WTC11 (cell line): ENCODE data around the gene PISD. TPM values are rescaled to one million over a fixed set of nuclear protein-coding genes. Genes with fewer than 3 reads are reported as not detected.
A peak's percentile ranks its signal among the peaks of the same experiment; 100 is the strongest.

Source experiments
- ATAC-seq: fragments of 200-7000 bp; cut with Tn5 transposase; 2 replicates; pipeline ENCODE4 v1.10.0; 2021; ENCODE audit warnings: mild to moderate bottlenecking, moderate library complexity
- CTCF ChIA-PET: fragments of 300-600 bp; sonication (Branson Sonifier 250); formaldehyde crosslinking; loops from one replicate; lab custom pipeline; 2021; ENCODE audit warnings: antibody characterized with exemption; lab: Charles Lee
- POLR2A ChIA-PET: fragments of 350-600 bp; sonication (Branson Sonifier 250); formaldehyde crosslinking; loops from one replicate; lab custom pipeline; 2021; ENCODE audit warnings: antibody characterized with exemption; lab: Charles Lee
- DNase-seq: peaks from one replicate; pipeline ENCODE4 v3.0.0; 2021; ENCODE audit warnings: low spot score
- H3K27ac Mint-ChIP-seq: 2 replicates; pipeline ENCODE4 v1.8.0; 2021; ENCODE audit warnings: mixed read lengths
- H3K27me3 Mint-ChIP-seq: 2 replicates; pipeline ENCODE4 v1.8.0; 2021; ENCODE audit warnings: low read depth, mild to moderate bottlenecking, moderate library complexity, mixed read lengths
- H3K36me3 Mint-ChIP-seq: 2 replicates; pipeline ENCODE4 v1.8.0; 2021; ENCODE audit warnings: mixed read lengths
- H3K4me1 Mint-ChIP-seq: 2 replicates; pipeline ENCODE4 v1.8.0; 2022; ENCODE audit warnings: mixed read lengths
- H3K4me3 Mint-ChIP-seq: 2 replicates; pipeline ENCODE4 v1.8.0; 2021; ENCODE audit warnings: mild to moderate bottlenecking, moderate library complexity, mixed read lengths
- H3K9me3 Mint-ChIP-seq: 2 replicates; pipeline ENCODE4 v1.8.0; 2021; ENCODE audit warnings: mixed read lengths
- CBFB ChIP-seq: sonication (generic); formaldehyde crosslinking; IDR thresholded peaks from 2 replicates; pipeline ENCODE4 v1.8.1; 2022; ENCODE audit warnings: mild to moderate bottlenecking, low read depth, missing genetic modification reagents
- EMX1 ChIP-seq: fragments of 250-450 bp; sonication (Bioruptor Pico); IDR thresholded peaks from 2 replicates; pipeline ENCODE4 v1.8.0; 2021; ENCODE audit warnings: mild to moderate bottlenecking
- ETV6 ChIP-seq: sonication (generic); formaldehyde crosslinking; IDR thresholded peaks from 2 replicates; pipeline ENCODE4 v1.8.1; 2022; ENCODE audit warnings: mild to moderate bottlenecking, missing genetic modification reagents
- IRF2 ChIP-seq: sonication (generic); formaldehyde crosslinking; IDR thresholded peaks from 2 replicates; pipeline ENCODE4 v1.8.0; 2022; ENCODE audit warnings: low read depth, missing genetic modification reagents, borderline replicate concordance
- KAT7 ChIP-seq: sonication (generic); formaldehyde crosslinking; IDR thresholded peaks from 2 replicates; pipeline ENCODE4 v1.8.1; 2023; ENCODE audit warnings: missing genetic modification reagents, mild to moderate bottlenecking, borderline replicate concordance
- NR1H2 ChIP-seq: sonication (generic); formaldehyde crosslinking; IDR thresholded peaks from 2 replicates; pipeline ENCODE4 v1.9.0; 2021; ENCODE audit warnings: mild to moderate bottlenecking, moderate library complexity, missing genetic modification reagents
- RELA ChIP-seq: sonication (generic); formaldehyde crosslinking; IDR thresholded peaks from 2 replicates; pipeline ENCODE4 v1.8.1; 2022; ENCODE audit warnings: missing genetic modification reagents, mild to moderate bottlenecking, borderline replicate concordance
- SMAD4 ChIP-seq: sonication (generic); formaldehyde crosslinking; IDR thresholded peaks from 2 replicates; pipeline ENCODE4 v1.8.0; 2022; ENCODE audit warnings: mild to moderate bottlenecking, missing genetic modification reagents
- ZNF121 ChIP-seq: sonication (generic); formaldehyde crosslinking; IDR thresholded peaks from 2 replicates; pipeline ENCODE4 v1.8.0; 2023; ENCODE audit warnings: missing genetic modification reagents
- ZNF263 ChIP-seq: sonication (generic); formaldehyde crosslinking; IDR thresholded peaks from 2 replicates; pipeline ENCODE4 v1.8.1; 2022; ENCODE audit warnings: low read depth, mild to moderate bottlenecking, moderate library complexity, missing genetic modification reagents
- ZNF396 ChIP-seq: fragments of 250-450 bp; sonication (Bioruptor Pico); IDR thresholded peaks from 2 replicates; pipeline ENCODE4 v1.8.0; 2021; ENCODE audit warnings: mild to moderate bottlenecking, moderate library complexity, borderline replicate concordance
- ZNF416 ChIP-seq: fragments of 250-450 bp; sonication (Bioruptor Pico); IDR thresholded peaks from 2 replicates; pipeline ENCODE4 v1.9.0; 2021; ENCODE audit warnings: mild to moderate bottlenecking, inconsistent platforms
- ZNF423 ChIP-seq: fragments of 250-450 bp; sonication (Bioruptor Pico); IDR thresholded peaks from 2 replicates; pipeline ENCODE4 v2.1.2; 2022; ENCODE audit warnings: mild to moderate bottlenecking, moderate library complexity
- ZNF671 ChIP-seq: fragments of 250-450 bp; sonication (Bioruptor Pico); IDR thresholded peaks from 2 replicates; pipeline ENCODE4 v1.8.0; 2021; ENCODE audit warnings: mild to moderate bottlenecking
- total RNA-seq: library from RNA; stranded (reverse); gene quantifications from 3 replicates; pipeline ENCODE4 v1.2.3, GENCODE V29; 2021
- TF ChIP-seq, protein P1 (sequence below): sonication (generic); formaldehyde crosslinking; IDR thresholded peaks from 2 replicates; pipeline ENCODE4 v1.8.0; 2022; ENCODE audit warnings: missing genetic modification reagents
- TF ChIP-seq, protein P2 (sequence below): fragments of 250-450 bp; sonication (Bioruptor Pico); IDR thresholded peaks from 2 replicates; pipeline ENCODE4 v1.9.0; 2021; ENCODE audit warnings: mild to moderate bottlenecking, borderline replicate concordance
- TF ChIP-seq, protein P3 (sequence below): sonication (generic); formaldehyde crosslinking; IDR thresholded peaks from 2 replicates; pipeline ENCODE4 v1.8.1; 2022; ENCODE audit warnings: mild to moderate bottlenecking, missing genetic modification reagents, moderate library complexity, borderline replicate concordance
- TF ChIP-seq, protein P4 (sequence below): sonication (generic); formaldehyde crosslinking; IDR thresholded peaks from 2 replicates; pipeline ENCODE4 v1.8.1; 2022; ENCODE audit warnings: low read depth, mild to moderate bottlenecking, moderate library complexity, missing genetic modification reagents, borderline replicate concordance

Gene PISD
- total RNA-seq, 1 experiment from 2014 or later = 55.7 TPM

DNA sequence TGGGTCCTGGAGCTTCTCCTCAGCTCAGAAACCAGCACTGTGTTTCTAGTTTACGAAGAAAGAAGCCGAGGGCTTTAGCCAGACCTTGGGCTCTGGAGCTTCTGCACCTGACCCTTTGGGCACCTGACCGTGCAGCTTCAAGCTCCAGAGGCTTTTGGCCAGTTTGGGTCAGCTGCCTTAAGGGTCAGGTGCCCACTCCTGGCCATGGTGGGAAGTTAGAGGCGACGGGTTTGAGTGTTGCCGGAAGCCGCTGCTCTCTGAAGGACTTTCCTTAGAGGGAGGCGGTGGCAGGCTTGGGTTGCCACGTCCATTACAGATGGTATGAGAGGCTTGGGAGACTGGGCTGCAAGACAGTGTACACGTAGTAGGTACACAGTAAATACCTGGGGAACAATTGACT is 52.3 kb downstream of the PISD start:
- Mint-ChIP-seq H3K4me1 (no peaks in the 10 kb centered on the region), H3K4me3 (no peak overlapping the region)
- POLR2A ChIA-PET = no interaction called here
- no peak for DNase-seq
- TF ChIP-seq NR1H2 (no peak), IRF2 (CRISPR knock-in tag) (no peak), ETV6 (CRISPR knock-in tag) (no peak), CBFB (CRISPR knock-in tag) (no peak), SMAD4 (CRISPR knock-in tag) (no peak), ZNF121 (CRISPR knock-in tag) (no peak), RELA (CRISPR knock-in tag) (no peak), KAT7 (no peak), EMX1 (CRISPR knock-in tag) (no peak), ZNF263 (no peak), ZNF416 (CRISPR knock-in tag) (no peak)
- TF ChIP-seq, protein P1, sequence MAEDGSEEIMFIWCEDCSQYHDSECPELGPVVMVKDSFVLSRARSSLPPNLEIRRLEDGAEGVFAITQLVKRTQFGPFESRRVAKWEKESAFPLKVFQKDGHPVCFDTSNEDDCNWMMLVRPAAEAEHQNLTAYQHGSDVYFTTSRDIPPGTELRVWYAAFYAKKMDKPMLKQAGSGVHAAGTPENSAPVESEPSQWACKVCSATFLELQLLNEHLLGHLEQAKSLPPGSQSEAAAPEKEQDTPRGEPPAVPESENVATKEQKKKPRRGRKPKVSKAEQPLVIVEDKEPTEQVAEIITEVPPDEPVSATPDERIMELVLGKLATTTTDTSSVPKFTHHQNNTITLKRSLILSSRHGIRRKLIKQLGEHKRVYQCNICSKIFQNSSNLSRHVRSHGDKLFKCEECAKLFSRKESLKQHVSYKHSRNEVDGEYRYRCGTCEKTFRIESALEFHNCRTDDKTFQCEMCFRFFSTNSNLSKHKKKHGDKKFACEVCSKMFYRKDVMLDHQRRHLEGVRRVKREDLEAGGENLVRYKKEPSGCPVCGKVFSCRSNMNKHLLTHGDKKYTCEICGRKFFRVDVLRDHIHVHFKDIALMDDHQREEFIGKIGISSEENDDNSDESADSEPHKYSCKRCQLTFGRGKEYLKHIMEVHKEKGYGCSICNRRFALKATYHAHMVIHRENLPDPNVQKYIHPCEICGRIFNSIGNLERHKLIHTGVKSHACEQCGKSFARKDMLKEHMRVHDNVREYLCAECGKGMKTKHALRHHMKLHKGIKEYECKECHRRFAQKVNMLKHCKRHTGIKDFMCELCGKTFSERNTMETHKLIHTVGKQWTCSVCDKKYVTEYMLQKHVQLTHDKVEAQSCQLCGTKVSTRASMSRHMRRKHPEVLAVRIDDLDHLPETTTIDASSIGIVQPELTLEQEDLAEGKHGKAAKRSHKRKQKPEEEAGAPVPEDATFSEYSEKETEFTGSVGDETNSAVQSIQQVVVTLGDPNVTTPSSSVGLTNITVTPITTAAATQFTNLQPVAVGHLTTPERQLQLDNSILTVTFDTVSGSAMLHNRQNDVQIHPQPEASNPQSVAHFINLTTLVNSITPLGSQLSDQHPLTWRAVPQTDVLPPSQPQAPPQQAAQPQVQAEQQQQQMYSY (CRISPR knock-in tag) = no peak
- TF ChIP-seq, protein P2, sequence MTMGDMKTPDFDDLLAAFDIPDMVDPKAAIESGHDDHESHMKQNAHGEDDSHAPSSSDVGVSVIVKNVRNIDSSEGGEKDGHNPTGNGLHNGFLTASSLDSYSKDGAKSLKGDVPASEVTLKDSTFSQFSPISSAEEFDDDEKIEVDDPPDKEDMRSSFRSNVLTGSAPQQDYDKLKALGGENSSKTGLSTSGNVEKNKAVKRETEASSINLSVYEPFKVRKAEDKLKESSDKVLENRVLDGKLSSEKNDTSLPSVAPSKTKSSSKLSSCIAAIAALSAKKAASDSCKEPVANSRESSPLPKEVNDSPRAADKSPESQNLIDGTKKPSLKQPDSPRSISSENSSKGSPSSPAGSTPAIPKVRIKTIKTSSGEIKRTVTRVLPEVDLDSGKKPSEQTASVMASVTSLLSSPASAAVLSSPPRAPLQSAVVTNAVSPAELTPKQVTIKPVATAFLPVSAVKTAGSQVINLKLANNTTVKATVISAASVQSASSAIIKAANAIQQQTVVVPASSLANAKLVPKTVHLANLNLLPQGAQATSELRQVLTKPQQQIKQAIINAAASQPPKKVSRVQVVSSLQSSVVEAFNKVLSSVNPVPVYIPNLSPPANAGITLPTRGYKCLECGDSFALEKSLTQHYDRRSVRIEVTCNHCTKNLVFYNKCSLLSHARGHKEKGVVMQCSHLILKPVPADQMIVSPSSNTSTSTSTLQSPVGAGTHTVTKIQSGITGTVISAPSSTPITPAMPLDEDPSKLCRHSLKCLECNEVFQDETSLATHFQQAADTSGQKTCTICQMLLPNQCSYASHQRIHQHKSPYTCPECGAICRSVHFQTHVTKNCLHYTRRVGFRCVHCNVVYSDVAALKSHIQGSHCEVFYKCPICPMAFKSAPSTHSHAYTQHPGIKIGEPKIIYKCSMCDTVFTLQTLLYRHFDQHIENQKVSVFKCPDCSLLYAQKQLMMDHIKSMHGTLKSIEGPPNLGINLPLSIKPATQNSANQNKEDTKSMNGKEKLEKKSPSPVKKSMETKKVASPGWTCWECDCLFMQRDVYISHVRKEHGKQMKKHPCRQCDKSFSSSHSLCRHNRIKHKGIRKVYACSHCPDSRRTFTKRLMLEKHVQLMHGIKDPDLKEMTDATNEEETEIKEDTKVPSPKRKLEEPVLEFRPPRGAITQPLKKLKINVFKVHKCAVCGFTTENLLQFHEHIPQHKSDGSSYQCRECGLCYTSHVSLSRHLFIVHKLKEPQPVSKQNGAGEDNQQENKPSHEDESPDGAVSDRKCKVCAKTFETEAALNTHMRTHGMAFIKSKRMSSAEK (CRISPR knock-in tag) = no peak
- TF ChIP-seq, all 79 proteins: peak for 0
- H3K9me3 Mint-ChIP-seq = no peaks in the 10 kb centered on the region
- CTCF ChIA-PET = interaction anchor here (0.7 kb wide), 1 partner anchor 21 kb away, joined by 3 read pairs; no protein-coding TSS in a partner anchor
- ATAC-seq = no peak
- H3K27ac Mint-ChIP-seq = 0 out of 2 replicates have a peak overlapping the region, but pooled peaks have one; percentile 26
- no peaks in the 10 kb centered on the region for H3K36me3 Mint-ChIP-seq
- no peaks in the 10 kb centered on the region; the same call in 1 of the 2 replicates for H3K27me3 Mint-ChIP-seq

DNA sequence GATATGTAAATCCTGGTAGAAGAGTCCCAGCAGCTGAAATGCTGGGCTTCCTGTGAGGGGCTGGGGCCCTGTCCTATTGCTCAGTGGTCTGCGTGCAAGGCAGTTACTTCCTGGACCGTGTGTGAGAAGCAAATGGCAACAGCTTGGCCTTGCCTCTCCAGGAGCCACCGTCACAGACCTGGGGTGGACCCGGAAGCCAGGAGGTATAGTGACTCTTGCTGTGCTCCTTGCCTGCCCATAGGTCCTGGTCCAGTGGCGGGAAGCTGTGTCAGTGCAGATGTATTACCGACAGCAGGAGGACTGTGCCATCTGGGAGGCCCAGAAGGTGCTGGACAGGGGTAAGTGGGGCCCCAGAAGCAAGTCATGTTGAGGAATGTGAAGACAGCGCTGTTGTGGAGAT is 54.3 kb downstream of the PISD start:
- no peak for ATAC-seq
- Mint-ChIP-seq H3K4me3 (no peak overlapping the region), H3K27ac (no peak overlapping the region), H3K4me1 (no peaks in the 10 kb centered on the region), H3K9me3 (no peaks in the 10 kb centered on the region), H3K27me3 (no peaks in the 10 kb centered on the region; the same call in 1 of the 2 replicates), H3K36me3 (no peaks in the 10 kb centered on the region)
- ChIA-PET POLR2A (no interaction called here), CTCF (interaction anchor here (1.1 to 2.8 kb wide), 2 partner anchors 47 to 51 kb away, joined by 4 to 12 read pairs; no protein-coding TSS in a partner anchor)
- TF ChIP-seq, protein P3, sequence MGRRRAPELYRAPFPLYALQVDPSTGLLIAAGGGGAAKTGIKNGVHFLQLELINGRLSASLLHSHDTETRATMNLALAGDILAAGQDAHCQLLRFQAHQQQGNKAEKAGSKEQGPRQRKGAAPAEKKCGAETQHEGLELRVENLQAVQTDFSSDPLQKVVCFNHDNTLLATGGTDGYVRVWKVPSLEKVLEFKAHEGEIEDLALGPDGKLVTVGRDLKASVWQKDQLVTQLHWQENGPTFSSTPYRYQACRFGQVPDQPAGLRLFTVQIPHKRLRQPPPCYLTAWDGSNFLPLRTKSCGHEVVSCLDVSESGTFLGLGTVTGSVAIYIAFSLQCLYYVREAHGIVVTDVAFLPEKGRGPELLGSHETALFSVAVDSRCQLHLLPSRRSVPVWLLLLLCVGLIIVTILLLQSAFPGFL (CRISPR knock-in tag) = no peak
- no peak for TF ChIP-seq ZNF671 (CRISPR knock-in tag)
- TF ChIP-seq, protein P4, sequence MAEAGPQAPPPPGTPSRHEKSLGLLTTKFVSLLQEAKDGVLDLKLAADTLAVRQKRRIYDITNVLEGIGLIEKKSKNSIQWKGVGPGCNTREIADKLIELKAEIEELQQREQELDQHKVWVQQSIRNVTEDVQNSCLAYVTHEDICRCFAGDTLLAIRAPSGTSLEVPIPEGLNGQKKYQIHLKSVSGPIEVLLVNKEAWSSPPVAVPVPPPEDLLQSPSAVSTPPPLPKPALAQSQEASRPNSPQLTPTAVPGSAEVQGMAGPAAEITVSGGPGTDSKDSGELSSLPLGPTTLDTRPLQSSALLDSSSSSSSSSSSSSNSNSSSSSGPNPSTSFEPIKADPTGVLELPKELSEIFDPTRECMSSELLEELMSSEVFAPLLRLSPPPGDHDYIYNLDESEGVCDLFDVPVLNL (CRISPR knock-in tag) = no peak
- TF ChIP-seq ZNF423 (CRISPR knock-in tag) = no peak
- no peak for TF ChIP-seq ZNF396
- DNase-seq = no peak
